Activated T-cell treated with anti-CD3 and anti-CD28 coated beads, Interleukin-2, amount 50 U/mL, for 24 hours (primary cell): Measurements from ENCODE around the gene NAALADL2.
"Not testable (repeated sequence)": the region's sequence is repeated elsewhere in the genome, so short reads cannot be mapped to it uniquely, and the experiment has no call there.

ENCODE experiments used
- DNase-seq: peaks from one replicate; pipeline ENCODE4 v3.0.0-alpha.2; 2020
- H3K27ac Mint-ChIP-seq: 2 replicates; pipeline ENCODE4 v1.8.0; 2020; ENCODE audit warnings: mild to moderate bottlenecking, mixed read lengths
- H3K27me3 Mint-ChIP-seq: 2 replicates; pipeline ENCODE4 v1.8.0; 2020; ENCODE audit warnings: mixed read lengths
- H3K36me3 Mint-ChIP-seq: 2 replicates; pipeline ENCODE4 v1.8.0; 2020; ENCODE audit warnings: low read depth, mixed read lengths
- H3K4me1 Mint-ChIP-seq: 2 replicates; pipeline ENCODE4 v1.8.0; 2020; ENCODE audit warnings: low read depth, mixed read lengths
- H3K4me3 Mint-ChIP-seq: 2 replicates; pipeline ENCODE4 v1.8.0; 2020; ENCODE audit warnings: mild to moderate bottlenecking, moderate library complexity, mixed read lengths
- H3K9me3 Mint-ChIP-seq: 2 replicates; pipeline ENCODE4 v1.8.0; 2020; ENCODE audit warnings: mixed read lengths

The NAALADL2 gene

GRCh38 chr3:175445741-175446140, 586.6 kb downstream of the NAALADL2 start:
- Mint-ChIP-seq H3K4me3 (no peak overlapping the region), H3K9me3 (peaks cover 7% of the 10 kb centered on the region), H3K4me1 (no peaks in the 10 kb centered on the region), H3K27me3 (no peaks in the 10 kb centered on the region), H3K36me3 (no peaks in the 10 kb centered on the region), H3K27ac (no peak overlapping the region)
- DNase-seq = no peak

GRCh38 chr3:175447521-175447920, 588.4 kb downstream of the NAALADL2 start:
- Mint-ChIP-seq H3K36me3 (no peaks in the 10 kb centered on the region), H3K27ac (no peak overlapping the region), H3K4me3 (no peak overlapping the region), H3K27me3 (no peaks in the 10 kb centered on the region), H3K4me1 (no peaks in the 10 kb centered on the region), H3K9me3 (peaks cover 10% of the 10 kb centered on the region)
- DNase-seq = no peak

GRCh38 chr3:175453361-175453760, 594.2 kb downstream of the NAALADL2 start:
- no peak for DNase-seq
- Mint-ChIP-seq H3K4me1 (no peaks in the 10 kb centered on the region), H3K9me3 (peaks cover 7% of the 10 kb centered on the region), H3K27me3 (no peaks in the 10 kb centered on the region), H3K27ac (no peak overlapping the region), H3K36me3 (no peaks in the 10 kb centered on the region), H3K4me3 (no peak overlapping the region)

GRCh38 chr3:175456466-175456865, 597.3 kb downstream of the NAALADL2 start:
- Mint-ChIP-seq H3K9me3 (peaks cover 11% of the 10 kb centered on the region), H3K4me3 (no peak overlapping the region), H3K27ac (no peak overlapping the region), H3K4me1 (no peaks in the 10 kb centered on the region), H3K27me3 (no peaks in the 10 kb centered on the region), H3K36me3 (no peaks in the 10 kb centered on the region)
- DNase-seq = no peak

- Mint-ChIP-seq H3K36me3 (no peaks in the 10 kb centered on the region), H3K9me3 (peaks cover 9% of the 10 kb centered on the region), H3K4me3 (no peak overlapping the region), H3K4me1 (no peaks in the 10 kb centered on the region), H3K27me3 (no peaks in the 10 kb centered on the region), H3K27ac (no peak overlapping the region)
- no peak for DNase-seq
Observed at GRCh38 chr3:175457301-175457700, 598.2 kb downstream of the NAALADL2 start.

- H3K27ac Mint-ChIP-seq, H3K36me3 Mint-ChIP-seq, H3K9me3 Mint-ChIP-seq, H3K4me1 Mint-ChIP-seq, H3K27me3 Mint-ChIP-seq, H3K4me3 Mint-ChIP-seq, DNase-seq: not testable (repeated sequence)
Observed at GRCh38 chr3:175460849-175461399, 601.8 kb downstream of the NAALADL2 start.

GRCh38 chr3:175464362-175464761, 605.2 kb downstream of the NAALADL2 start:
- Mint-ChIP-seq H3K36me3 (no peaks in the 10 kb centered on the region), H3K27me3 (no peaks in the 10 kb centered on the region), H3K4me1 (no peaks in the 10 kb centered on the region), H3K9me3 (peaks cover 5% of the 10 kb centered on the region), H3K4me3 (no peak overlapping the region), H3K27ac (no peak overlapping the region)
- no peak for DNase-seq

GRCh38 chr3:175469124-175469523, 610.0 kb downstream of the NAALADL2 start:
- no peaks in the 10 kb centered on the region for H3K4me1 Mint-ChIP-seq
- no peaks in the 10 kb centered on the region for H3K27me3 Mint-ChIP-seq
- H3K36me3 Mint-ChIP-seq = no peaks in the 10 kb centered on the region
- no peak for DNase-seq
- H3K9me3 Mint-ChIP-seq = peaks cover 5% of the 10 kb centered on the region
- H3K27ac Mint-ChIP-seq = no peak overlapping the region
- no peak overlapping the region for H3K4me3 Mint-ChIP-seq

- Mint-ChIP-seq H3K9me3 (no peaks in the 10 kb centered on the region), H3K4me3 (no peak overlapping the region), H3K27ac (no peak overlapping the region), H3K27me3 (no peaks in the 10 kb centered on the region), H3K36me3 (no peaks in the 10 kb centered on the region), H3K4me1 (no peaks in the 10 kb centered on the region)
- DNase-seq = no peak
Observed at GRCh38 chr3:175475765-175476164, 616.6 kb downstream of the NAALADL2 start.

GRCh38 chr3:175476489-175476888, 617.4 kb downstream of the NAALADL2 start:
- H3K4me3 Mint-ChIP-seq = no peak overlapping the region
- DNase-seq = no peak
- no peaks in the 10 kb centered on the region for H3K36me3 Mint-ChIP-seq
- no peak overlapping the region for H3K27ac Mint-ChIP-seq
- no peaks in the 10 kb centered on the region for H3K9me3 Mint-ChIP-seq
- H3K27me3 Mint-ChIP-seq = no peaks in the 10 kb centered on the region
- no peaks in the 10 kb centered on the region for H3K4me1 Mint-ChIP-seq

- Mint-ChIP-seq H3K36me3 (no peaks in the 10 kb centered on the region), H3K27me3 (no peaks in the 10 kb centered on the region), H3K4me1 (no peaks in the 10 kb centered on the region)
Observed at GRCh38 chr3:175477651-175478224, 618.6 kb downstream of the NAALADL2 start.

GRCh38 chr3:175478301-175478700, 619.2 kb downstream of the NAALADL2 start:
- Mint-ChIP-seq H3K9me3 (no peaks in the 10 kb centered on the region), H3K27me3 (no peaks in the 10 kb centered on the region), H3K4me1 (no peaks in the 10 kb centered on the region), H3K36me3 (no peaks in the 10 kb centered on the region), H3K4me3 (no peak overlapping the region), H3K27ac (no peak overlapping the region)
- DNase-seq = no peak

More at GRCh38 chr3:175477651-175478224, 618.6 kb downstream of the NAALADL2 start:
- no peak for DNase-seq
- H3K4me3 Mint-ChIP-seq = no peak overlapping the region
- H3K9me3 Mint-ChIP-seq = no peaks in the 10 kb centered on the region
- H3K27ac Mint-ChIP-seq = no peak overlapping the region

GRCh38 chr3:175479175-175479574, 620.0 kb downstream of the NAALADL2 start:
- H3K4me3 Mint-ChIP-seq = no peak overlapping the region
- no peak overlapping the region for H3K27ac Mint-ChIP-seq
- no peaks in the 10 kb centered on the region for H3K4me1 Mint-ChIP-seq
- H3K9me3 Mint-ChIP-seq = no peaks in the 10 kb centered on the region
- H3K36me3 Mint-ChIP-seq = no peaks in the 10 kb centered on the region
- no peaks in the 10 kb centered on the region for H3K27me3 Mint-ChIP-seq
- DNase-seq = no peak

GRCh38 chr3:175479800-175480199, 620.7 kb downstream of the NAALADL2 start:
- H3K4me3 Mint-ChIP-seq = no peak overlapping the region
- no peaks in the 10 kb centered on the region for H3K4me1 Mint-ChIP-seq
- no peaks in the 10 kb centered on the region for H3K27me3 Mint-ChIP-seq
- no peak for DNase-seq
- H3K36me3 Mint-ChIP-seq = no peaks in the 10 kb centered on the region
- no peaks in the 10 kb centered on the region for H3K9me3 Mint-ChIP-seq
- H3K27ac Mint-ChIP-seq = no peak overlapping the region

- no peaks in the 10 kb centered on the region for H3K9me3 Mint-ChIP-seq
- H3K27ac Mint-ChIP-seq = no peak overlapping the region
- no peak for DNase-seq
- H3K36me3 Mint-ChIP-seq = no peaks in the 10 kb centered on the region
- H3K4me3 Mint-ChIP-seq = no peak overlapping the region
- H3K27me3 Mint-ChIP-seq = no peaks in the 10 kb centered on the region
- H3K4me1 Mint-ChIP-seq = no peaks in the 10 kb centered on the region
Observed at GRCh38 chr3:175484666-175485065, 625.5 kb downstream of the NAALADL2 start.

- no peaks in the 10 kb centered on the region for H3K36me3 Mint-ChIP-seq
- no peaks in the 10 kb centered on the region for H3K9me3 Mint-ChIP-seq
- H3K4me3 Mint-ChIP-seq = no peak overlapping the region
- H3K4me1 Mint-ChIP-seq = no peaks in the 10 kb centered on the region
- H3K27ac Mint-ChIP-seq = no peak overlapping the region
- no peak for DNase-seq
- no peaks in the 10 kb centered on the region for H3K27me3 Mint-ChIP-seq
Observed at GRCh38 chr3:175485436-175485835, 626.3 kb downstream of the NAALADL2 start.
